GM21447 (cell line): ENCODE measurements around the gene ZNF418.

Source experiments
- ATAC-seq: cut with Tn5 transposase; IDR thresholded peaks from one replicate; pipeline ENCODE4 v1.9.1; 2021; ENCODE audit not compliant: unreplicated experiment

The ZNF418 gene

GRCh38 chr19:57934820-57935665 is at the start of gene ZNF418:
Gene ZNF418 (minus strand): TSS chr19:57935402. CDS start chr19:57933822, 1,580 bp downstream.
- no peak for ATAC-seq

GRCh38 chr19:57978586-57979289 is 43.5 kb upstream of the ZNF418 start:
- no peak for ATAC-seq

GRCh38 chr19:57974434-57974833 is 39.2 kb upstream of the ZNF418 start, which contains the start of gene C19orf18:
Gene C19orf18 (minus strand): TSS chr19:57974534. CDS start chr19:57974432, 102 bp downstream.
- ATAC-seq: no peak

GRCh38 chr19:57964761-57965160 is 29.6 kb upstream of the ZNF418 start:
- no peak for ATAC-seq

- ATAC-seq: no peak
These were observed 26.6 kb upstream of the ZNF418 start for GRCh38 chr19:57961785-57962184.

- no peak for ATAC-seq
These were observed 19.8 kb upstream of the ZNF418 start for GRCh38 chr19:57954996-57955395.

GRCh38 chr19:57949702-57950101 is 14.5 kb upstream of the ZNF418 start:
- ATAC-seq: no peak

GRCh38 chr19:57949296-57949695 is 14.1 kb upstream of the ZNF418 start:
- ATAC-seq: no peak

GRCh38 chr19:57947419-57948134 is 12.4 kb upstream of the ZNF418 start, which contains the start of gene ZNF256:
Gene ZNF256 (minus strand): TSS chr19:57947706. CDS start chr19:57947474, 232 bp downstream.
- ATAC-seq: peak; percentile 90

GRCh38 chr19:57947088-57947418 is 11.9 kb upstream of the ZNF418 start:
- ATAC-seq: no peak

- ATAC-seq: no peak
These were observed 11.1 kb upstream of the ZNF418 start for GRCh38 chr19:57946316-57946715.

GRCh38 chr19:57941593-57941992 is 6.4 kb upstream of the ZNF418 start:
- no peak for ATAC-seq

GRCh38 chr19:57935731-57936130 is 529 bp upstream of the ZNF418 start:
- ATAC-seq: no peak

GRCh38 chr19:57927587-57927986 is 7.6 kb downstream of the ZNF418 start:
- no peak for ATAC-seq

GRCh38 chr19:57916168-57916995 is 18.8 kb downstream of the ZNF418 start, which contains the start of gene ZNF417:
Gene ZNF417 (minus strand): TSS chr19:57916592. CDS start chr19:57916411, 181 bp downstream.
- peak; percentile 94 for ATAC-seq

- ATAC-seq: no peak
These were observed 20.7 kb downstream of the ZNF418 start for GRCh38 chr19:57914531-57914930.

GRCh38 chr19:57907394-57907793 is 27.8 kb downstream of the ZNF418 start:
- ATAC-seq: no peak

- ATAC-seq: no peak
These were observed 29.9 kb downstream of the ZNF418 start for GRCh38 chr19:57905258-57905657.

- no peak for ATAC-seq
These were observed 31.5 kb downstream of the ZNF418 start for GRCh38 chr19:57903618-57904184.

- ATAC-seq: no peak
These were observed 34.9 kb downstream of the ZNF418 start for GRCh38 chr19:57900311-57900710.
